Central memory CD4-positive, alpha-beta T cell (primary cell): ENCODE results near the gene FANCI.
"Not testable (repeated sequence)": the region's sequence is repeated elsewhere in the genome, so short reads cannot be mapped to it uniquely, and the experiment has no call there.

Experiments used
- DNase-seq: peaks from one replicate; pipeline ENCODE4 v3.0.0; 2022

The FANCI gene

DNA sequence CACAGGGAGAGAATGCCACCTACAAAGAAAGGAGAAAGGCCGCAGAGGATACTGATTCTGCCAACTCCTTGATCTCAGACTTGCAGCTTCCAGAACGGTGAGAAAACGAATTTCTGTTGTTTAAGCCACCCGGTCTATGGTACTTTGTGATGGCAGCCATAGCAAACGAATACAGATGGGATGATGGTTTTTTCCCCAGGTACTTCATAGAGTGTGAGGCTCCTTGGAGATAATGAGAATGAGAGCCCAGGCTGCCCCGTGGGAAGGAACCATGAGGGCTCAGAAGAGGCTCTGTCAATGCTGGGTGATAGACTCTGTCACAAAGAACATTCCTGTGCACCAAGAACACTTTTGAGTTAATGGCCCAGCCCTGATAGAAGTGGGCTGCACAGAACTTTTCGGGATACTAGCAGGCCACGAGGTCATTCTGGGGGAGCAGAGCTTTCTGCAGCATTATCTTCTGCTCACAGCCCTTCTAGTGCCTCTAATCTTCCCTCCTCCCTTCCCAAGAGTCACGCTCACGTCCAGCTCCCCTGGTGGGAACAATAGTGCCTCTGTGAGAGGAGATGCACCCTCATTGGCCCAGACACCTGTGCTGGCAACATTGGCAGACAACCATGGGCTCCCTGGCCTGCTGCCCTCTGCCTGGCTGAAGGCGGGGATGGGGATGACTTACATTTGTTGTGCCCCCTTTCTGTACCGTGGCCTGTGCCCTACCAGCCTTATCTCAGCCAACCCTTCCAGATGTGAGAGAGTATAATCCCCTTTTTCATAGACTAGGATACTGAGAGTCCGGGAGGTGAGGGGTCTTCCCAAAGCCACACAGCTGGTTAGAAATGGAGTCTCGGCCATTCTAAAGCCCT, 17.2 kb upstream of the FANCI start:
- DNase-seq: no peak

DNA sequence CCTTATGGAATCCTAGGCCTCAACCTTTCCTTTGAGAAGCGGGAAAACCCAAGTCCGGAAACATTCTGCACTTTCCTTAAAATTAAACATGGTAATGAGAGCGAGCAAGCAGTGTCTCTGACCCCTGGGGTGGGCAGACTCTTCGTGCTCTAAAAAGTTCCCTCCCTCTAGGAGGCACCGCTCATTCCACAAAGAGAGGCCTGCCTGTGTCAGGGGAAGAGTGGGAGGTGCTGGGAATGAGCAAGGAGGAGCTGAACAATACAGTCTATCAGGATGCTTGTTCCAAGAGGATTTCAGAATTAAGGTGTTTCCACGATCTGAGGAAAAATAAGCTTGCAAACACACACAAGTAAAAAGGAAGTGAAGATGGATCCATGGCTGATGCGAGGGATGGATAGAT, 16.4 kb upstream of the FANCI start:
- DNase-seq: no peak

DNA sequence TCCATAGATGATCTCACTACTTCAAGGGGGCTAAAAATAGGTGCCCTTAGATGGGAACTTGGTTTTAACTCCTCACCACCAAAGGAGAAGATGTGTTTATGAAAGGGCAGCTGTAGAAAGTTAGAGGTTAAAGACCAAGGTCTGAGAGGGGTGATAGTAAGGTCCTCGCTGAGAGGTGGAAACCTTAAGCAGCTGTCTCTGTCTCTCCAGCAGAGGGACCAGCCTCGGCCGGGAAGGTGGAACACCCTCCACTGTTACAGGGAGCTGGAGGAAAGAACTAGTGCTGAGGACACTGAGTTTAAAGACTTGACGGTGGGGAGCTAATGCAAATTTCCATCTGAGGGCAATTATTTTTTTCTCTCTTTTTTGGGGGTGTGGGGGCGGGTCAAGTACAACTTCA, 13.5 kb upstream of the FANCI start:
- DNase-seq: no peak

DNA sequence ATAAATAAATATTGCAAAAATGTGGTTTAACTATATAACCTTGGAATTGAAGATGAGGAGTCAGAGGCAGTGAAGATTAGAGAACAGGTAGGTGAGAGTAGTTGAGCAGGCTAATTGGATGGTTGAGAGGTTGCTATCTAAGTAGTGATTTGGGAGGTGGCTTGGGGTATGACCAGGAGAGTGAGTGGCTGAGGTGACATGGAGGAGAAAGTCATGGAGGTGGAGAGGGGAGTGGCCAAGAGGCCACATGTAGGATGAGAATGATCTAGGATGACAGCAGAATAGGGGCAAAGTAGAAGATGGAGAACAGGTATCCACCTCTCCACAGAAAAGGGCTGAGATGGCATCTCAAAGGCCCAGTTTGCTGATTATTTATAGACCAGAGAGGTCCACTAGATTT, 11.9 kb upstream of the FANCI start:
- DNase-seq: no peak

DNA sequence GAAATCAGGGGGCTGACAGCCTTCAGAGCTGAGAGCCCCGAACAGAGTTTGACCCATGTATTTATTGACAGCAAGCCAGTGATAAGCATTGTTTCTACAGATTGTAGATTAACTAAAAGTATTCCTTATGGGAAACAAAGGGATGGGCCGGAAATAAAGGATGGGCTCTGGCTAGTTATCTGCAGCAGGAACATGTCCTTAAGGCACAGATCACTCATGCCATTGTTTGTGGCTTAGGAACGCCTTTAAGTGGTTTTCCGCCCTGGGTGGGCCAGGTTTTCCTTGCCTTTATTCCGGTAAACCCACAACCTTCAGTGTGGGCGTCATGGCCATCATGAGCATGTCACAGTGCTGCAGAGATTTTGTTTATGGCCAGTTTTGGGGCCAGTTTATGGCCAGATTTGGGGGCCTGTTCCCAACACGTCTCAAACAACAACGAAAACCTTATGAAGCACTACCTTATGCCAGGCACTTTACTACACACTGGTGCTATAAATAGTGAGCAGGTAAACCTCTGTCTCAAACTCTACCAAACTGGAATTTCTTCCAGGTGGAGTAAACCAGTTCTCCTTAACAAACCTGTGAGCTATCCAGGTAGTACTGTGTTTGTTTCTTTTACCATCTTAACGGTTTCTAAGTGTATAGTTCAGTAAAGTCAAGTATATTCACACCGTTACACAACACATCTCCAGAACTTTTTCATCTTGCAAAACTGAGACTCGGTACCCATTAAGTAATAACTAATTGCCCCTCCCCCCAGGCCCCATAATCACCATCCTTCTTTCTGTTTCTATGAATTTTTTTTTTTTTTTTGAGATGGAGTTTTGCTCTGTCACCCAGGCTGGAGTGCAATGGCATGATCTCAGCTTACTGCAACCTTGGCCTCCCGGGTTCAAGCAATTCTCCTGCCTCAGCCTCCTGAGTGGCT, 3.6 kb upstream of the FANCI start:
- DNase-seq: not testable (repeated sequence)

DNA sequence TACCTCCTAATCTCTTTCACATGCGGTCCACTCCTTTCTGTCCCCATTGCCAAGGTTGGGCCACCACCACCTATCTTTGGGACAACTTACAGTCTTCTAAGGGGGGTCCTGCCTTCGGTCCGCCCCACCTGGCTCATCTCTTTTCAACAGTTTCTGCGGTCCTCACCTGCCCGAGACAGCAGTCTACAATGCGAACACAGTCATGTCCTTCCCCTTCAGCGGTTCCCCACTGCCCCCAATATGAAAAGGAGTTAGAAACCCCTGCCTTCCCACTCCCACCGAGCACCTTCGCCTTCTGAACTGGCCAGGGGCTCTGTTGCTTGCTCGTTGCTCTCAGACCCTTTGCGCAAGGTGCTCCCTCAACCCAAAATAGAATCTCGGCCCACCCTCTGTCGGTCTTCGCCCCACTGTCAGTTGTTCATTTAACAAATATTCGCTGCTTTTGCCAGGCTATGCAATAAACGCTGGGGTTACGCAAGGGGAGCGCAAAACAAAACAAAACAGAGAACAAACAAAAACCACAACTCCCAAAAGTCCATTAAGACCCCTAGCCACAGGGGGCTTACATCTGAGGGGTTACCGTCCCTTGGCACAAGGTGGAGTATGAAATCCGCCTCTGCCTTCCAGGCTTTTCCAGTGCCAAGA, 611 bp upstream of the FANCI start:
- DNase-seq: no peak

DNA sequence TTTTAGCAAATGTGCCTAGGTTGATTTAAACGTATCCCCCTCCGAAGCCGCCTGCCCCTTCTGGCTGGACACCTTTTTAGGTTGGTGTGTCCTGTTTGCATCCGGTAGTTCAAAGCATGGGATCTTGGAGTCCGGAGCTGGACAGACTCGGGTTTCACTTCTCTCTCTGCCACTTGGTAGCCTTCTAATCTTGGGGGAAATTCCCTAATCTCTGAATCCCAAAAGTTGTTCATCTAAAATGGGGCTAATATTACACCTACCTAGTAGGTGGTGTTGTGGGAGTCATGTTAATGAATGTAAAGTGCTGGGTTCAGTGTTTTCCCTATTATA, 760 bp downstream of the FANCI start:
- DNase-seq: no peak

DNA sequence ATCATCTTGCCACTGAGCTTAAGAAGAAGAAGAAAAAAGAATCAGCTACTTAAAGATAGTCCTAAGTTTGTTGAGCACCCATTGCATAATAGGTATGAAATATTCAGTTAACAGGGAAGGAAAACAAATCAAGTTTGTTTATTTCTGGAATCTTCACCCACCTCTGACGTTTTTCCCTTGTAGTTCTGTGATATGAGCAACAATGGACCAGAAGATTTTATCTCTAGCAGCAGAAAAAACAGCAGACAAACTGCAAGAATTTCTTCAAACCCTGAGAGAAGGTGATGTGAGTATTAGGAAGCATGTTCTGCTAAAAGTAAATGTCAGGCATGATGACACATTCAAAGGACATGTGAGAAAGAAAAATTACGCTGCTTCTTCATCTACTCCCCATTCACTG, 3.7 kb downstream of the FANCI start:
- DNase-seq: no peak

DNA sequence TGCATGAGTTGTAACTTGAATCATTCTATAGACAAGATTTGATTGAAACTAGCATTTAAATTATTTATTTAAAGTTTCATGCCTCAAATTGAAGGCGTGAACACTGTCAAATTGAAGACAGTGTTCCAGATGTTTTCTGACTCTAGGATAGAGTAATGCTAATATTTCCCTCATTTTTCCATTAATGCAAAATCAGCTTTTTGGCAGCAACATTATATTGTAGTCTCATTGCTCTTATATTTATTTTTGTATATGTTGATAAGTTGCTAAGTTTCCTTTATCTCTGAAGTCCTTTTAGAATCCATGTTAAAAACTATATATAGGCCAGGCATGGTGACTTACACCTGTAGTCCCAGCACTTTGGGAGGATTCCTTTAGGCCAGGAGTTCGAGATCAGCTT, 4.8 kb downstream of the FANCI start:
- DNase-seq: no peak

DNA sequence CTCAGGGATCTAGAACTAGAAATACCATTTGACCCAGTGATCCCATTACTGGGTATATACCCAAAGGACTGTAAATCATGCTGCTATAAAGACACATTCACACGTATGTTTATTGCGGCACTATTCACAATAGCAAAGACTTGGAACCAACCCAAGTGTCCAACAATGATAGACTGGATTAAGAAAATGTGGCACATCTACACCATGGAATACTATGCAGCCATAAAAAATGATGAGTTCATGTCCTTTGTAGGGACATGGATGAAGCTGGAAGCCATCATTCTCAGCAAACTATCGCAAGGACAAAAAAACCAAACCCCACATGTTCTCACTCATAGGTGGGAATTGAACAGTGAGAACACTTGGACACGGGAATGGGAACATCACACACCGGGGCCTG, 6.4 kb downstream of the FANCI start:
- DNase-seq: not testable (repeated sequence)

DNA sequence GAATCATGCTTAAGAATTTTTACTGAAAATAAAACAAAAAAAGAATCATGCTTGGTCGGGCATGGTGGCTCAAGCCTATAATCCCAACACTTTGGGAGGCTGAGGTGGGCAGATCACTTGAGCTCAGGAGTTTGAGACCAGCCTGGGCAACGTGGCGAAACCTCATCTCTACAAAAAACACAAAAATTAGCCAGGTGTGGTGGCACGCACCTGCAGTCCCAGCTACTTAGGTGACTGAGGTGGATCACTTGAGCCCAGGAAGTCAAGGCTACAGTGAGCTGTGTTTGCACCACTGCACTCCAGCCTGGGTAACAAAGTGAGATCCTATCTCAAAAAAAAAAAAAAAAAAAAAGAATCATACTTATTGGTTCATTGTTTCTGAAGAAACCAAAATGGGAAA, 33.5 kb downstream of the FANCI start:
- not testable (repeated sequence) for DNase-seq

DNA sequence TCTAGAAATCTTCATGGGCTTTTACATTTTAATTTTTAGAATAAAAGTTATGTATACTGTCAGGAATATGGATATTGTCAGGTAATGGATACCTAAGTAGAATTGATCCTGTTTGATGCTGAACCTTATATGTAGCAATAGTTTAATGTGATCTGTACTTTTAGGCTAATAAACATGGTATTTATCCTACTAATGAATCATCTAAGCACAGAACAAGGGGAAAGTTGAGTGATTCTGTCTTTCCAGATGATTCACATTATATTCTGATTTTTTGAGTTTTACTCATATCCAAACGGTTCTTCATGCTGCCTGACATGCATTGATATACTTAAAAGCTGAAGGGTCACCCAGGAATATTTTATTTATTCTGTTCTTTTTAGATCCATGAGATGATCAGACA, 34.5 kb downstream of the FANCI start:
- no peak for DNase-seq

DNA sequence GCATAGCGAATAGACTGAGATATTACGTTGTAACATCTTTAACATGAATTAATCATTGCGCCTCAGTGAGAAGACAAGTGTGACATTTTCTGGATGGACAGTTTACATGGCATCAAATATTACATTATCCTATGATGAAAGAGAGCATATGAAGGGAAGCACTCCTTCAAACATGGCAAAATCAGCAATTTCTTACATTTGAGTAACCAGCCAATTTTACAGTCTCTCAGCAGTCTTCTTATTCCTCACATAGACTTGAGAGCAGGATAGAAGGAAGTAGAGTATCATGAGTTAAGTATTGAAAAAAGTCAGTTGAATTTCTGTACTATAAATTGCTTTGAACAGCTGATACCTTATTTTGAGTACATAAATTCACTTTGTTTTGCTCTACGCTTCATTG, 38.9 kb downstream of the FANCI start:
- DNase-seq: no peak

DNA sequence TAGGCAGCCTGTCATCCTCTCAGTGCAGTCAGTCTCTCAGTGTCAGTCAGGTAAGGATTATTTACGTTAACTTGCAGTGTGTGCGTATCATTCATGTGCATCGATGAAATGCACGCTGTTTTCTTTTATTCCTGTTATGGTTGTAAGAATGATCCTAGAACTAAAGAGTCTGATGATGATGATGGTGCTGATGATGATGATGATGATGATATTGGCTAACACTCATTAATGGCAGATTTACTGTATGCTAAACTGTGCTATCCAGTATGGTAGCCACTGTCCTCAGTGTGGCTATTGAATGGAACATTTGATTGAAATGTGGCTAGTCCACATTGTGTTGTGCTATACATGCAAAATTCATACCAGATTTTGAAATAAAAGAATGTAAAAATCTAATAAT, 39.4 kb downstream of the FANCI start:
- DNase-seq: no peak

DNA sequence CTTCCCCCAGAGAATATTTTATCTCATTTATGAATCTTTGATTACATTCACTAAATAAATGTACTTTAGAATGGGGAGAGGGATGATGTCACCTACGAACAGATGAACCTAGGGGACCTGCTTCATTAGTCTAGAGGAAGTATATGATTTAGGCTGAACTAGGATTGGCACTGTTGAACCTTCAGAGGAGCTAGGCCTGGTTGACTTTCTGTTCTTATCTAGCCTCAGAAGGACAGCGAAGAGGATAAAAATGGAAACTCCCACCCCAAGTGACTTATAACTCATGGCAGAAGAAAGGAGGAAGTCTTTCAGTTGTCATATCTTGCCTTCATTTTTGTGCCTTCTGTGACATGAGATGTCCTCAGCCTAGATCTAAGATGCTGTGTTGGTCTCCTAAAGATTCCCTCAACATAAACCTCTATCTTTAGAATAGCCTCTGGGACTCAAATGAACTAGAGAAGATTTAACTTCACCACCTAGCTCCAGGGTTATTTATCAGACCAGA, 48.2 kb downstream of the FANCI start:
- DNase-seq: no peak

DNA sequence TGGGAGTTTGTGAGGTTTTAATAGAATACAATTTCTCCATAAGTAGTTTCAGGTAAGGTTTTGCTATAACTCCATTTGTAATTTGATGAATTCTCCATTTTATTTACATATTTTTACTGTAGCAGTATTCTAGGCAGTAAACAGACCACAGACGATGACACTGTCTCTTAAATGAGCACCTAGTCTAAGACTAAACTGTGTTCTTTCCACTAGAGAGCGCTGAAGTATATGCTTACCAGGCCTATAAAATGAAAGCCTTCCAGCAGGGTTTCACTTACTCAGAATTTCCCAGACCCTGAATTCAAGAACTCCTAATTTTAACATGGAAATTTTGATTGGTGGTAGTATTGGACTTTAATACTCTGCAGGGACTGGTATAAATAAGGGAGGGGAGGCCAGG, 49.2 kb downstream of the FANCI start:
- DNase-seq: no peak

DNA sequence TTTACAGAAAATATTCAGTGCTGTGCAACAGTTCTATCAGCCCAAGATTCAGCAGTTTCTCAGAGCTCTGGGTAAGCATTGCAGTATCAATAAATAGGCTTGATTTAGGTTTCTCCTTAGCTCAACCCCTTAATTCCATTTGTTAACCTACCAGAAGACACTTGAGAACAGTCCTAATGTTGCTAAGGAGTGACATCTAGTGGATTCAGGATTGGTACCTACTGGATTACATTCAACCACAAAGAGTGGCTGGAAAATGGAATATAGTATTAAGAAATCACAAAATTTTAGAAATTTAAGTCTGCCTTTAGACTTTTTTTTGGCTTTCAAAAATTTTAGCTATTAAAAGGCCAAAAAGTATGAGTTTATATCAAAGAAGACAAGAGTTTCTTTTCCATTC, 56.1 kb downstream of the FANCI start:
- DNase-seq: no peak

DNA sequence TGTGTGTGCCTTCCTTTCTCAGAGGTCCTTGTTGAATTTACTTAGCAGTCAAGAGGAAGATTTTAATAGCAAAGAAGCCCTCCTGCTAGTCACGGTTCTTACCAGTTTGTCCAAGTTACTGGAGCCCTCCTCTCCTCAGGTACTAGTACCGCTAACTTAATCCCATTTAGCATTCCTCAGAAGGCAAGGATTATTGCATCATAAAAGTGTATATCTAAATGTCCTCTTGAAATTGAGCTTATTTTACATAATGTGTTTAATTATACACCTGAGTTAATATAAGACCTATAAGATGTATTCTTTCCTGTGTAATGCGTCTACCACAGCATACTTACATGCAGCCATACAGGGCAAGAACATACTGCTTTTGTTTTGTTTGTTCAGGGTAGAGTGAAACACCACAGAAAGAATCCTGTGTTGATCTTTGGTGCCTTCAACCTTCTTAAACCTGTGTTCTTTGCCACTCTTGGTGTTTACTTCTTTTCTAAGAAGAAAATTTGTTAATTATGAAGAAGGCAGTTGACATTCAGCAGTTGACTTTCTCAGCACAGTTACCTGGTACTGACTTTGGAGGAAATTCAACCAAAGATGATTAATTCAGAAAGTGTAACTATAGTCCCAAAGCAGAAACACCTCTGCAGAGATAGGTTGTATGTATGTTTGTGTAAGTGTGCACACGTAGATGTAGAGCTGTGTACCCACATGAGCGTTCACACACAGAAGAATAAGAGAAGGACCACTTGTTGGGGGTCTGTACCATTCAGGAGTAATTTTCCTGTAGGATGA, 57.7 kb downstream of the FANCI start:
- DNase-seq: no peak

DNA sequence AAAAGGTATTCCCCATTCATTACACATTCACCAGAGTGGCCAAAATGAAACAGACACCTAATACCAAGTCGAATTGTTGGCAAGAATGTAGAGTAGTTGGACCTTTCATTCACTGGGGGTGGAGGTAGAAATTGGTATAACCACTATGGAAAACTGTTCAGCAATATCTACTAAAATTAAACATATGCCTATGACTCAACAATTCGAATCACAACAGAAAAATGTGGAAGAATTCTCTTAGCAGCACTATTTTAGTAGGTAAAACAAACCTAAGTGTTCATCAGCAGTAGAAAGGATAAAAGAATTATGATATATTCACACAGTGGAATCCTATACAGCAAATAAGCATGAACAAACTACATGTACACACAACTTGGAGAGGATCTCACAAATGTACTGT, 60.2 kb downstream of the FANCI start:
- no peak for DNase-seq

DNA sequence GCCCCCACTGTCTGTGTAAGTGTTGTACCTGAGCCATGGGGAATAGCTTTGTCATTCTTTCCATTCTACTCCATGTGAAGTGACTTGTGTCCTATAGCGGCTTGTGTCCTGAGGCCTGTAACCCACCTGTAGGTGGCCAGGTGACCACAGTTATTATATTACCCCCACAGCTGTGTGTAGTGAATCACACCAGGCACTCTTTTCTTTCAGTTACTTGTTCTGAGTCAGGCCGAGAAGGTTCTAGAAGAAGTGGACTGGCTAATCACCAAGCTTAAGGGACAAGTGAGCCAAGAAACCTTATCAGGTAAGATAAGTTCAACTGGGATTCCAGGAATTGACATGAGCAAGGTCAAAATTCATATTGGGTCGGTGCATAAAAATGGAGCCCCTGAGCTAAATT, 61.6 kb downstream of the FANCI start:
- DNase-seq: no peak

DNA sequence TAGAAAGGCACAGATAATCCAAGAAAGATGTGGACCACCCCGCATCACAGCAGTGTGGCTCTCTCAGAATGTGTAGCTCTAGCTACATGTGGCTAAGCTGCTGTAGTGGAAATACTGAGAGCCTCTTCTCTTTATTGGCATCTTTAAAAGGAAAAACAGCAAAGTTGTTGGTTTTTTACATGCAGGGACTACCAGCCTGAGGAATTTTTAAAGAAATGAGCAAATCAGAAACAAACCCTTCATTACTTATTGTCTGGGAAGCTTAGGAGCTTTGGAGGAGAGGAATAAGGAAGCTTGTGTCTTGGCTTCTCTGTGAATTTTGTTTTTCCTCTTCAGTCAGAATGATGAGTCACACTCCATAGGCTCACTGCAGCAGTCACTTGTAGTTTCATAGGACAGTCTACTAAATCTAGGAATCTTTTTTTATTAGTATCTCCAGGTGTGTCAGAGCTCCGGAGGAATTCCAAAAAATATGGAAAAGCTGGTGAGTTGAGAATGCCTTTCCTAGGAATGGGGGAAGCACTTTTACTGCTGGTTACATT, 63.3 kb downstream of the FANCI start:
- DNase-seq: no peak

DNA sequence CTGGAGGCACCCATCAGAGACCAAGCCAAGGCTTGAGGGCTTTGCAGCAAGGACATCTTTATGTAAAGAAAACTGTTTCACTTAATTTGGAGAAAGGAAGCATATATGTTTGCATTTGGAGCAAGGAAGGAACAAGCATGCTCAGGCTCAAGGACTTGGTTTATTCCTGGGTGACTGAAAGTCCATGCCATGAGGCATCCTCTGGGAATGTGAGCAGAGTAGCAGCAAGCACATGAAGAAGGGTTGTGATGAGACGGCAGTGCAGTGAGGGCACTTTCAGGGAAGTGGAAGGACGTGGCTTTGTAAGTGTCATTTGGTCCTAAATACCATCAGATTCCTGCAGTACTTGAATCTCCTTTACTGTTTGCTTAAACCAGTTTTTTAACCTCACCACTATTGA, 64.0 kb downstream of the FANCI start:
- DNase-seq: no peak
